Measurements from ENCODE around the gene NAGK. TPM values are rescaled to one million over a fixed set of nuclear protein-coding genes. Genes with fewer than 3 reads are reported as not detected.
"Not testable (repeated sequence)": the region's sequence is repeated elsewhere in the genome, so short reads cannot be mapped to it uniquely, and the experiment has no call there.

Gene NAGK
- polyA plus RNA-seq, 2 of the 4 experiments (the other 2 are of a cell fraction): 42.2 to 119 TPM

DNA sequence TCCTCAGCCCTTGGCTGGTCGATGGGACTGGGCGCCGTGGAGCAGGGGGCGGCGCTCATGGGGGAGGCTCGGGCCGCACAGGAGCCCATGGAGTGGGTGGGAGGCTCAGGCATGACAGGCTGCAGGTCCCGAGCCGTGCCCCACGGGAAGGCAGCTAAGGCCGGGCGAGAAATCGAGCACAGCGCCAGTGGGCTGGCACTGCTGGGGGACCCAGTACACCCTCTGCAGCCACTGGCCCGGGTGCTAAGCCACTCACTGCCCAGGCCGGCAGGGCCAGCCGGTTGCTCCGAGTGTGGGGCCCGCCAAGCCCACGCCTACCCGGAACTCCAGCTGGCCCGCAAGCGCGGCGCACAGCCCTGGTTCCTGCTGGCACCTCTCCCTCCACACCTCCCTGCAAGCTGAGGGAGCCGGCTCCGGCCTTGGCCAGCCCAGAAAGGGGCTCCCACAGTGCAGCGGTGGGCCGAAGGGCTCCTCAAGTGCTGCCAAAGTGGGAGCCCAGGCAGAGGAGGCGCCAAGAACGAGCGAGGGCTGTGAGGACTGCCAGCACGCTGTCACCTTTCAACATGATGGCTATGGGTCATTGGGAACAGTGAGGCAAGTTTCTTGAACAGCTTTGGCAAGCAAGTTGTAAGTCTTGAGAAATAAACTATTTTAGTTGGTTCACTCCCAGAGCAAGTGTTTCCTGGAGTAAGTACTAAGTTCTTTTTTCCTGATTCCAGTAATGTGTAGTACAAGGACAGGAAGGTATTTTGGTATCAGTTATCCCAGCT, 24.2 kb downstream of the NAGK start:
- WGBS (ENCODE audit: missing lambda C conversion rate): 78% methylated on average over 15 of the region's 33 CpGs

DNA sequence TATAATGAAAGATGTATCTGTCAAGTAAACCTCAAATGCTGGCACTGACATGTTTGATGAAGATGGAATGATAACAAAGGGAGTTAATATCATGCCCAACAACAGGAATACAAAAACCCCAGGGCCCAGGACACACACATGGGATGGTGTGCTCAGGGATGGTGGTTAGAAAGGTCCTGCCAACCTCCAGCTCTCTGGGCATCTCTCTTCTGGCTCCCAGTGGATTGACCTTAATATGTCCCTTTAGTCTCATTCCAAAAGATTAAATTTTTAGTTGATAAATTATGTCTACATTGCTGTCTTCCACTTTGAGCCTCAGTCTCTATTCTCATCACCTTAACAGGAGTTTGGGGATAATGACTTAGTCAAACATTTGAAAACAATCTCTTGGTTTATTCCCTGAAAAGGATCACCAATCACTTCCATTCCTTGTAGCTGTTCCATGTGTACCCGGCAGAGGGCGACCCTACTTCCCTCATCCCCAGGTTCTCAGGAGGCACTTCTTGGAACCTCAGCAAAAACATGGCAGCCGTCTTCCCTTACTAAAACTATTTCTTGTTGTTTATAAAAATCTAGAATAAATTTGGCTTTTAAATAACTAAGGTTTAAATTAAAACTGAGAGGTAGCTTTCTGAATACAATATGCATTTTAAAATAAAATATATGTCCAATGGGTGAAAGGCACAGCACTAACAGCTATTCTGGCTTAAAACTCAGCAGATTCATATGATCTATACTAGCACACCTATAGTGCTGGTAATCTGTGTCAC, 31.9 kb downstream of the NAGK start:
- ChIA-PET POLR2A (interaction anchor here (3.8 kb wide), 1 partner anchor 32 kb away, joined by 27 read pairs; the partner anchor contains the start of gene NAGK), CTCF (interaction anchor here (0.6 to 3.3 kb wide), 26 partner anchors 8 to 199 kb away, joined by 3 to 19 read pairs (median 5); partner anchors contain the start of gene NAGK)
- H3K9me3 ChIP-seq: peaks cover 6% of the 10 kb centered on the region; the same call in 2 of the 3 replicates
- H3K4me1 ChIP-seq: no peaks in the 10 kb centered on the region
- TF ChIP-seq JUNB (IDR thresholded peaks at IDR 0.05): no peak
- TF ChIP-seq, protein P1, sequence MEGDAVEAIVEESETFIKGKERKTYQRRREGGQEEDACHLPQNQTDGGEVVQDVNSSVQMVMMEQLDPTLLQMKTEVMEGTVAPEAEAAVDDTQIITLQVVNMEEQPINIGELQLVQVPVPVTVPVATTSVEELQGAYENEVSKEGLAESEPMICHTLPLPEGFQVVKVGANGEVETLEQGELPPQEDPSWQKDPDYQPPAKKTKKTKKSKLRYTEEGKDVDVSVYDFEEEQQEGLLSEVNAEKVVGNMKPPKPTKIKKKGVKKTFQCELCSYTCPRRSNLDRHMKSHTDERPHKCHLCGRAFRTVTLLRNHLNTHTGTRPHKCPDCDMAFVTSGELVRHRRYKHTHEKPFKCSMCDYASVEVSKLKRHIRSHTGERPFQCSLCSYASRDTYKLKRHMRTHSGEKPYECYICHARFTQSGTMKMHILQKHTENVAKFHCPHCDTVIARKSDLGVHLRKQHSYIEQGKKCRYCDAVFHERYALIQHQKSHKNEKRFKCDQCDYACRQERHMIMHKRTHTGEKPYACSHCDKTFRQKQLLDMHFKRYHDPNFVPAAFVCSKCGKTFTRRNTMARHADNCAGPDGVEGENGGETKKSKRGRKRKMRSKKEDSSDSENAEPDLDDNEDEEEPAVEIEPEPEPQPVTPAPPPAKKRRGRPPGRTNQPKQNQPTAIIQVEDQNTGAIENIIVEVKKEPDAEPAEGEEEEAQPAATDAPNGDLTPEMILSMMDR (IDR thresholded peaks at IDR 0.05): peak; percentile 78
- TF ChIP-seq RAD21 (conservative IDR thresholded peaks at IDR 0.05 in 1 of 2, IDR thresholded peaks at IDR 0.05 in 1 of 2): peak; percentile 56 to 71; a peak in 4 of 5 replicates
- TF ChIP-seq, protein P2, sequence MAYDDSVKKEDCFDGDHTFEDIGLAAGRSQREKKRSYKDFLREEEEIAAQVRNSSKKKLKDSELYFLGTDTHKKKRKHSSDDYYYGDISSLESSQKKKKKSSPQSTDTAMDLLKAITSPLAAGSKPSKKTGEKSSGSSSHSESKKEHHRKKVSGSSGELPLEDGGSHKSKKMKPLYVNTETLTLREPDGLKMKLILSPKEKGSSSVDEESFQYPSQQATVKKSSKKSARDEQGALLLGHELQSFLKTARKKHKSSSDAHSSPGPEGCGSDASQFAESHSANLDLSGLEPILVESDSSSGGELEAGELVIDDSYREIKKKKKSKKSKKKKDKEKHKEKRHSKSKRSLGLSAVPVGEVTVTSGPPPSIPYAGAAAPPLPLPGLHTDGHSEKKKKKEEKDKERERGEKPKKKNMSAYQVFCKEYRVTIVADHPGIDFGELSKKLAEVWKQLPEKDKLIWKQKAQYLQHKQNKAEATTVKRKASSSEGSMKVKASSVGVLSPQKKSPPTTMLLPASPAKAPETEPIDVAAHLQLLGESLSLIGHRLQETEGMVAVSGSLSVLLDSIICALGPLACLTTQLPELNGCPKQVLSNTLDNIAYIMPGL (CRISPR knock-in tag; IDR thresholded peaks at IDR 0.05; ENCODE audit: borderline replicate concordance): no peak
- peak; percentile 61 for TF ChIP-seq SMC3 (IDR thresholded peaks at IDR 0.05)
- TF ChIP-seq MAFK (IDR thresholded peaks at IDR 0.05; ENCODE audit: partially characterized antibody): peak; percentile 47
- no peak overlapping the region for H3K27ac ChIP-seq
- H3K4me2 ChIP-seq: peak overlapping the region; percentile 29; the same call in 2 of the 3 replicates
- FAIRE-seq: no peak
- peak; percentile 92 to 97 for ATAC-seq
- DNase-seq (ENCODE audit: low read depth in 1 of 2, low spot score in 1 of 2): peak; percentile 74 to 83
- H3K4me3 ChIP-seq: no peak overlapping the region
- 1% methylated on average over 3 of the region's 3 CpGs for WGBS (ENCODE audit: missing lambda C conversion rate)

More for the DNA sequence above, 24.2 kb downstream of the NAGK start:
- DNase-seq (ENCODE audit: low read depth in 1 of 2, low spot score in 1 of 2); H3K27ac ChIP-seq; H3K4me1 ChIP-seq; FAIRE-seq; POLR2A ChIA-PET; H3K9me3 ChIP-seq; H3K4me3 ChIP-seq; ATAC-seq; H3K4me2 ChIP-seq: not testable (repeated sequence)
- CTCF ChIA-PET: interaction anchor here (2.4 kb wide), 1 partner anchor 8 kb away, joined by 19 read pairs; no protein-coding TSS in a partner anchor

DNA sequence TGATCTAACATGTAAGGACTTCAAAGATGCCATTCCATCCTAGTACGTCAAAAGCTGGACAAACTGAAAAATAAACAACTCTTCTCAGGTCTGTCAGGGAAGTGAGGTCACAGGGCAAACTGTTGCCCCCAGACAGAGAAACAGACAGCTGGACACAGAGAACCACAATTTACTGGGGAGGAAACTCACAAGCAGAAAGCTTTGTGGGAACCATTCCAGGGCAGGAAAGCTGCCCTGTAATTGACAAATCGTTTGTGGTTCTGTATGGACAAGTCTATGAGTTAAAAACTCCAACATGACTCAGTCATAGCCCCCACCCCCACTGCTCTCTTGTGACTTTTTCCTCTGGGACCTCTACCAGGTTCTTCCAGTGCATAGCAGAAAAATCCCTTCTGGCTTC, 33.2 kb downstream of the NAGK start:
- no peak for TF ChIP-seq ESRRA (IDR thresholded peaks at IDR 0.05; ENCODE audit: borderline replicate concordance, low read length)
- no peak for TF ChIP-seq SREBF2 (IDR thresholded peaks at IDR 0.05)
- no peak for TF ChIP-seq HOXB13 (CRISPR knock-in tag; IDR thresholded peaks at IDR 0.05; ENCODE audit: low read depth)
- TF ChIP-seq RAD21 (conservative IDR thresholded peaks at IDR 0.05 in 1 of 2, IDR thresholded peaks at IDR 0.05 in 1 of 2): no peak
- no peak for TF ChIP-seq FOSB (CRISPR knock-in tag; IDR thresholded peaks at IDR 0.05)
- TF ChIP-seq PHF8 (IDR thresholded peaks at IDR 0.05; ENCODE audit: borderline replicate concordance, low read depth): no peak
- no peak for TF ChIP-seq POLR2AphosphoS2 (conservative IDR thresholded peaks at IDR 0.05; ENCODE audit: low read length)
- TF ChIP-seq, protein P3, sequence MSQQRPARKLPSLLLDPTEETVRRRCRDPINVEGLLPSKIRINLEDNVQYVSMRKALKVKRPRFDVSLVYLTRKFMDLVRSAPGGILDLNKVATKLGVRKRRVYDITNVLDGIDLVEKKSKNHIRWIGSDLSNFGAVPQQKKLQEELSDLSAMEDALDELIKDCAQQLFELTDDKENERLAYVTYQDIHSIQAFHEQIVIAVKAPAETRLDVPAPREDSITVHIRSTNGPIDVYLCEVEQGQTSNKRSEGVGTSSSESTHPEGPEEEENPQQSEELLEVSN (IDR thresholded peaks at IDR 0.05; ENCODE audit: borderline replicate concordance, low read depth): no peak
- no peak for TF ChIP-seq HOXA7 (CRISPR knock-in tag; IDR thresholded peaks at IDR 0.05)
- ChIA-PET POLR2A (interaction anchor here (3.8 kb wide), 1 partner anchor 33 kb away, joined by 27 read pairs; the partner anchor contains the start of gene NAGK), CTCF (interaction anchor here (1.4 to 3.3 kb wide), 8 partner anchors 10 to 67 kb away, joined by 3 to 19 read pairs (median 11); partner anchors contain the start of gene NAGK)
- Histone ChIP-seq H3K4me3 (no peak overlapping the region), H3K4me1 (no peaks in the 10 kb centered on the region), H3K9me3 (peaks cover 13% of the 10 kb centered on the region; the same call in 2 of the 3 replicates), H3K4me2 (no peak overlapping the region), H3K27ac (no peak overlapping the region)
- ATAC-seq (no peak), FAIRE-seq (no peak), DNase-seq (ENCODE audit: low read depth in 1 of 2, low spot score in 1 of 2) (no peak)
- 37% methylated on average over 2 of the region's 2 CpGs for WGBS (ENCODE audit: missing lambda C conversion rate)

Measured in A549 (cell line).